NCI-H2107 (cell line): ENCODE data around the gene S100PBP.
A peak's percentile ranks its signal among the peaks of the same experiment; 100 is the strongest.

Experiments used
- DNase-seq: peaks from one replicate; lab custom pipeline; 2025; lab: John Stamatoyannopoulos, UW

The S100PBP gene

GRCh38 chr1:32869923-32870614, 52.6 kb downstream of the S100PBP start:
- DNase-seq, result no peak

- DNase-seq, result no peak
Measured at GRCh38 chr1:32870615-32871363, 53.3 kb downstream of the S100PBP start, which contains the start of gene FNDC5. Gene FNDC5, minus strand, starts transcription at chr1:32870912.

GRCh38 chr1:32871364-32872191, 54.1 kb downstream of the S100PBP start:
- DNase-seq, result no peak

- DNase-seq, result no peak
Measured at GRCh38 chr1:32872192-32872460, 54.7 kb downstream of the S100PBP start.

GRCh38 chr1:32873484-32873883, 56.0 kb downstream of the S100PBP start:
- no peak for DNase-seq

GRCh38 chr1:32874860-32875752, 57.7 kb downstream of the S100PBP start:
- DNase-seq, result no peak

- DNase-seq, result no peak
Measured at GRCh38 chr1:32876341-32877210, 59.1 kb downstream of the S100PBP start.

- DNase-seq, result no peak
Measured at GRCh38 chr1:32877211-32878110, 60.0 kb downstream of the S100PBP start.

GRCh38 chr1:32878183-32878582, 60.7 kb downstream of the S100PBP start:
- DNase-seq, result no peak

- no peak for DNase-seq
Measured at GRCh38 chr1:32878637-32879041, 61.2 kb downstream of the S100PBP start.

- DNase-seq, result no peak
Measured at GRCh38 chr1:32881291-32881690, 63.8 kb downstream of the S100PBP start.

- peak; percentile 37 for DNase-seq
Measured at GRCh38 chr1:32881871-32882850, 64.7 kb downstream of the S100PBP start.

GRCh38 chr1:32883338-32884031, 66.0 kb downstream of the S100PBP start:
- DNase-seq, result no peak

- no peak for DNase-seq
Measured at GRCh38 chr1:32884032-32884372, 66.5 kb downstream of the S100PBP start.

- DNase-seq, result no peak
Measured at GRCh38 chr1:32884726-32885125, 67.3 kb downstream of the S100PBP start.

- DNase-seq, result no peak
Measured at GRCh38 chr1:32885676-32886003, 68.2 kb downstream of the S100PBP start.

GRCh38 chr1:32886004-32886827, 68.8 kb downstream of the S100PBP start, which contains the start of gene HPCA:
Gene HPCA, plus strand, starts transcription at chr1:32886491. Its CDS starts 2,408 bp downstream, at chr1:32888899.
- DNase-seq, result no peak
